Measurements from ENCODE around the gene CAVIN1.
"Not testable (repeated sequence)": the region's sequence is repeated elsewhere in the genome, so short reads cannot be mapped to it uniquely, and the experiment has no call there.

CAVIN1 gene

GRCh38 chr17:42422958-42423712 lies at the start of gene CAVIN1:
CAVIN1 (minus strand) TSS chr17:42423256; CDS start chr17:42423097, 159 bp downstream.
- DNase-seq, result no peak

- DNase-seq, result no peak
Observed at GRCh38 chr17:42467889-42468288, 44.8 kb upstream of the CAVIN1 start.

- DNase-seq, result no peak
Observed at GRCh38 chr17:42463976-42464400, 40.9 kb upstream of the CAVIN1 start.

GRCh38 chr17:42460371-42460770 lies 37.3 kb upstream of the CAVIN1 start:
- DNase-seq, result no peak

GRCh38 chr17:42459801-42460281 lies 36.8 kb upstream of the CAVIN1 start:
- no peak for DNase-seq

GRCh38 chr17:42459256-42459800 lies 36.3 kb upstream of the CAVIN1 start:
- no peak for DNase-seq

- peak; percentile 84 to 85 for DNase-seq
Observed at GRCh38 chr17:42458497-42459255, 35.6 kb upstream of the CAVIN1 start, which contains the start of gene ATP6V0A1. ATP6V0A1 (plus strand) TSS chr17:42458878; CDS start chr17:42460895, 2,017 bp downstream.

GRCh38 chr17:42457107-42457792 lies 34.2 kb upstream of the CAVIN1 start:
- no peak for DNase-seq

GRCh38 chr17:42456223-42457106 lies 33.4 kb upstream of the CAVIN1 start:
- no peak for DNase-seq

GRCh38 chr17:42454987-42455386 lies 31.9 kb upstream of the CAVIN1 start:
- DNase-seq, result not testable (repeated sequence)

- no peak for DNase-seq
Observed at GRCh38 chr17:42453439-42453838, 30.4 kb upstream of the CAVIN1 start.

GRCh38 chr17:42451270-42451669 lies 28.2 kb upstream of the CAVIN1 start:
- not testable (repeated sequence) for DNase-seq

- not testable (repeated sequence) for DNase-seq
Observed at GRCh38 chr17:42449838-42450237, 26.8 kb upstream of the CAVIN1 start.

GRCh38 chr17:42449176-42449575 lies 26.1 kb upstream of the CAVIN1 start:
- DNase-seq, result not testable (repeated sequence)

GRCh38 chr17:42442196-42442565 lies 19.1 kb upstream of the CAVIN1 start:
- no peak for DNase-seq

- no peak for DNase-seq
Observed at GRCh38 chr17:42441371-42442195, 18.5 kb upstream of the CAVIN1 start.

GRCh38 chr17:42438600-42439567 lies 15.8 kb upstream of the CAVIN1 start:
- DNase-seq, result peak; percentile 37 to 39

GRCh38 chr17:42436391-42436790 lies 13.3 kb upstream of the CAVIN1 start:
- no peak for DNase-seq

- DNase-seq, result no peak
Observed at GRCh38 chr17:42431758-42432161, 8.7 kb upstream of the CAVIN1 start.
